Natural killer cell (primary cell): ENCODE data around the gene GPR180. TPM values are rescaled to one million over a fixed set of nuclear protein-coding genes. Genes with fewer than 3 reads are reported as not detected.

Experiments used
- ATAC-seq, 3 donors: fragments of 150-1000 bp in 2 of 3; fragments of 200-7000 bp in 1 of 3; cut with Tn5 transposase; 1 replicate in 1 of 3; 2 replicates in 2 of 3; pipeline ENCODE4 v1.10.0; 2021; ENCODE audit warnings: mild to moderate bottlenecking in 2 of 3, moderate library complexity in 2 of 3
- DNase-seq, 2 donors: peaks; one replicate each; pipeline versions ENCODE4 v3.0.0 to v3.0.0-alpha.2; 2013 to 2021; ENCODE audit warnings: mixed read lengths in 1 of 2
- H3K27ac ChIP-seq: one replicate; pipeline ENCODE4 v1.5.1; 2013; ENCODE audit warnings: mild to moderate bottlenecking, low read length
- H3K27me3 ChIP-seq: one replicate; pipeline ENCODE4 v1.6.1; 2013; ENCODE audit warnings: low read length; ENCODE audit not compliant: control insufficient read depth, insufficient read depth
- H3K36me3 ChIP-seq: one replicate; pipeline ENCODE4 v1.6.1; 2013; ENCODE audit warnings: low read length; ENCODE audit not compliant: control insufficient read depth, insufficient read depth
- H3K4me1 ChIP-seq: one replicate; pipeline ENCODE4 v1.6.1; 2013; ENCODE audit warnings: low read length; ENCODE audit not compliant: control insufficient read depth, insufficient read depth
- H3K4me3 ChIP-seq: one replicate; pipeline ENCODE4 v1.5.1; 2013; ENCODE audit warnings: low read length
- H3K9me3 ChIP-seq: one replicate; pipeline ENCODE4 v1.6.1; 2013; ENCODE audit warnings: low read length; ENCODE audit not compliant: control insufficient read depth, insufficient read depth
- H3K27ac Mint-ChIP-seq, 2 donors: one replicate each; pipeline ENCODE4 v1.8.0; 2022; ENCODE audit warnings: mild to moderate bottlenecking in 2 of 2, mixed read lengths in 2 of 2, moderate library complexity in 1 of 2
- H3K27me3 Mint-ChIP-seq, 2 donors: one replicate each; pipeline ENCODE4 v1.8.0; 2022; ENCODE audit warnings: low read depth in 2 of 2, mixed read lengths in 2 of 2
- H3K36me3 Mint-ChIP-seq: one replicate; pipeline ENCODE4 v1.8.0; 2022; ENCODE audit warnings: mixed read lengths
- H3K4me1 Mint-ChIP-seq, 2 donors: one replicate each; pipeline ENCODE4 v1.8.0; 2022; ENCODE audit warnings: mixed read lengths in 2 of 2
- H3K4me3 Mint-ChIP-seq: one replicate; pipeline ENCODE4 v1.8.0; 2022; ENCODE audit warnings: mild to moderate bottlenecking, moderate library complexity, mixed read lengths
- H3K9me3 Mint-ChIP-seq, 2 donors: one replicate each; pipeline ENCODE4 v1.8.0; 2022; ENCODE audit warnings: mixed read lengths in 2 of 2
- WGBS: methylation state at CpG from one replicate; pipeline ENCODE4 v1.1.7; 2013; ENCODE audit warnings: missing lambda C conversion rate; ENCODE audit not compliant: insufficient coverage; 5-methylcytosine and 5-hydroxymethylcytosine counted together
- intact Hi-C: fragments of 100-400 bp; cut with micrococcal nuclease; formaldehyde crosslinking; loops from one replicate; pipeline ENCODE4 v1.14.2; 2022
- total RNA-seq, 4 donors: library from RNA; stranded (reverse); fragments of 120-200 nt in 1 of 4; gene quantifications; one replicate each; pipeline versions ENCODE4 v1.2.3 to v1.2.4, GENCODE V29; 2013 to 2022
- TF ChIP-seq, protein P1 (sequence below): fragments of 200-600 bp; IDR thresholded peaks from one replicate; pipeline ENCODE4 v1.8.0; 2022; ENCODE audit warnings: antibody characterized with exemption

The GPR180 gene
- total RNA-seq, 3 donors from 2014 or later (not counting 1 experiment from before 2014, with no cell fraction given), result 2.0 to 2.9 (median 2.7) TPM

GRCh38 chr13:94678845-94679244, 77.2 kb downstream of the GPR180 start:
- intact Hi-C loops, result no loop called here
- no peak for DNase-seq
- Mint-ChIP-seq H3K36me3 (no peaks in the 10 kb centered on the region), H3K4me3 (no peak overlapping the region), H3K27ac (no peak overlapping the region), H3K4me1 (no peaks in the 10 kb centered on the region), H3K27me3 (peaks cover 29 to 33% of the 10 kb centered on the region in 2 donors), H3K9me3 (no peaks in the 10 kb centered on the region)
- H3K36me3 ChIP-seq, result no peaks in the 10 kb centered on the region
- H3K27me3 ChIP-seq, result no peaks in the 10 kb centered on the region
- H3K4me1 ChIP-seq, result no peaks in the 10 kb centered on the region
- TF ChIP-seq, protein P1, sequence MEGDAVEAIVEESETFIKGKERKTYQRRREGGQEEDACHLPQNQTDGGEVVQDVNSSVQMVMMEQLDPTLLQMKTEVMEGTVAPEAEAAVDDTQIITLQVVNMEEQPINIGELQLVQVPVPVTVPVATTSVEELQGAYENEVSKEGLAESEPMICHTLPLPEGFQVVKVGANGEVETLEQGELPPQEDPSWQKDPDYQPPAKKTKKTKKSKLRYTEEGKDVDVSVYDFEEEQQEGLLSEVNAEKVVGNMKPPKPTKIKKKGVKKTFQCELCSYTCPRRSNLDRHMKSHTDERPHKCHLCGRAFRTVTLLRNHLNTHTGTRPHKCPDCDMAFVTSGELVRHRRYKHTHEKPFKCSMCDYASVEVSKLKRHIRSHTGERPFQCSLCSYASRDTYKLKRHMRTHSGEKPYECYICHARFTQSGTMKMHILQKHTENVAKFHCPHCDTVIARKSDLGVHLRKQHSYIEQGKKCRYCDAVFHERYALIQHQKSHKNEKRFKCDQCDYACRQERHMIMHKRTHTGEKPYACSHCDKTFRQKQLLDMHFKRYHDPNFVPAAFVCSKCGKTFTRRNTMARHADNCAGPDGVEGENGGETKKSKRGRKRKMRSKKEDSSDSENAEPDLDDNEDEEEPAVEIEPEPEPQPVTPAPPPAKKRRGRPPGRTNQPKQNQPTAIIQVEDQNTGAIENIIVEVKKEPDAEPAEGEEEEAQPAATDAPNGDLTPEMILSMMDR, result no peak
- ATAC-seq, result no peak
- no peaks in the 10 kb centered on the region for H3K9me3 ChIP-seq
- no peak overlapping the region for H3K27ac ChIP-seq
- no peak overlapping the region for H3K4me3 ChIP-seq
- WGBS, result 100% methylated on average over 1 of the region's 2 CpGs

- H3K27ac Mint-ChIP-seq, result no peak overlapping the region
- no peaks in the 10 kb centered on the region for H3K9me3 ChIP-seq
- WGBS, result 88% methylated on average over 6 of the region's 6 CpGs
- no peak for DNase-seq
- no peaks in the 10 kb centered on the region for H3K36me3 Mint-ChIP-seq
- no peak overlapping the region for H3K4me3 Mint-ChIP-seq
- H3K4me1 ChIP-seq, result no peaks in the 10 kb centered on the region
- no peaks in the 10 kb centered on the region for H3K36me3 ChIP-seq
- TF ChIP-seq, protein P1, result no peak
- H3K4me3 ChIP-seq, result no peak overlapping the region
- intact Hi-C loops, result no loop called here
- H3K27me3 Mint-ChIP-seq, result peaks cover 29 to 33% of the 10 kb centered on the region in 2 donors
- no peak overlapping the region for H3K27ac ChIP-seq
- H3K4me1 Mint-ChIP-seq, result no peaks in the 10 kb centered on the region
- no peak for ATAC-seq
- no peaks in the 10 kb centered on the region for H3K27me3 ChIP-seq
- no peaks in the 10 kb centered on the region for H3K9me3 Mint-ChIP-seq
Measured at GRCh38 chr13:94679614-94680013, 78.0 kb downstream of the GPR180 start.

DNA sequence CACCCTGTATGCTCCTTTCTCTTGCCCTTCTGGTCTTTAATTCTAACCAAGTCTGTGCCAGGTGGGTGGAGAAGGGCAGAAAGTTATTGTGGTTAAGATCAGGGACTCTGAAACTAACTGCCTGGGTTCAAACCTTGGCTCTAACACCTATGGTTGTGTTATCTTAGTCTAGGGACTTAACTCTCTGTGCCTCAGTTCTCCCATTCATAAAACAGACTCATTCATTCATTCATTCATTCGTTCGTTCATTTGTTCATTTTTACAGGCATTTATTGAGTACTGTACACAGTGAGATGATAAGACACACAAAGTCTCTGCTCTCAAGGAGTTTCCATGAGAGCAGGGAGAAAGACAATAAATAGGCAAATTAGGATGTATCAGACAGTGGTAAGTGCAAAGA, 80.6 kb downstream of the GPR180 start:
- Mint-ChIP-seq H3K27ac (no peak overlapping the region), H3K36me3 (no peaks in the 10 kb centered on the region), H3K4me1 (no peaks in the 10 kb centered on the region), H3K27me3 (peaks cover 22 to 24% of the 10 kb centered on the region in 2 donors), H3K9me3 (no peaks in the 10 kb centered on the region), H3K4me3 (no peak overlapping the region)
- intact Hi-C loops, result no loop called here
- TF ChIP-seq, protein P1, result no peak
- no peak overlapping the region for H3K4me3 ChIP-seq
- ATAC-seq (no peak), DNase-seq (no peak)
- H3K36me3 ChIP-seq, result no peaks in the 10 kb centered on the region
- H3K9me3 ChIP-seq, result no peaks in the 10 kb centered on the region
- H3K27me3 ChIP-seq, result no peaks in the 10 kb centered on the region
- WGBS, result 83% methylated on average over 1 of the region's 2 CpGs
- no peak overlapping the region for H3K27ac ChIP-seq
- H3K4me1 ChIP-seq, result no peaks in the 10 kb centered on the region

DNA sequence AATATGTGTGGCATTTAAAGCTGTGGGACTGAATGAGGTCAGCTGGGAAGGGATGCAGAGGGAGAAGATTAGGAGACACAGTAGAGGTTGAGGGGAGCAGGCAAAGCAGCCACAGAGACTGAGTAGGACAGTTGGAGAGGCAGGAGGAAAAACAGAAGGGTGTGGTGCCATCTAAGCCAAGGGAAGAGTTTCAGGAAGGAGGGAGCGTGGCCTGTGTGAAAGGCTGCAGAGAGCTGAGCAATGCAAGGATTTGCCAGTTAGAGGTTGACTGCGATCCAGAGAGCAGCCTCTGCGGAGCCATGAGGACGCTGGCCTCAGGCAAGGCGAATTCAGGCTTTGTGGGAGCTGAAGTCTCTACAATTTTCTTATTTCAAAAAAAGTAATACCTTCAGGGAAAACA, 81.8 kb downstream of the GPR180 start:
- Mint-ChIP-seq H3K27me3 (peaks cover 19 to 27% of the 10 kb centered on the region in 2 donors), H3K9me3 (no peaks in the 10 kb centered on the region), H3K27ac (no peak overlapping the region), H3K4me1 (no peaks in the 10 kb centered on the region), H3K4me3 (no peak overlapping the region), H3K36me3 (no peaks in the 10 kb centered on the region)
- no peak for DNase-seq
- ATAC-seq, result no peak
- Histone ChIP-seq H3K27me3 (no peaks in the 10 kb centered on the region), H3K4me1 (no peaks in the 10 kb centered on the region), H3K9me3 (no peaks in the 10 kb centered on the region), H3K4me3 (no peak overlapping the region), H3K36me3 (no peaks in the 10 kb centered on the region), H3K27ac (no peak overlapping the region)
- 85% methylated on average over 3 of the region's 5 CpGs for WGBS
- TF ChIP-seq, protein P1, result no peak
- intact Hi-C loops, result no loop called here
